ENCODE data around the gene MUC5B. TPM values are rescaled to one million over a fixed set of nuclear protein-coding genes. Genes with fewer than 3 reads are reported as not detected.

Gene MUC5B
- total RNA-seq, 1 donor = not detected

- no peak overlapping the region for H3K4me3 ChIP-seq (ENCODE audit: low read depth, low read length)
- no peak for DNase-seq (ENCODE audit: low read depth)
- TF ChIP-seq CTCF (IDR thresholded peaks at IDR 0.05; ENCODE audit: insufficient read depth, low read length) = no peak
Measured at GRCh38 chr11:1271927-1272326, 49.1 kb downstream of the MUC5B start.

- no peak for TF ChIP-seq CTCF (IDR thresholded peaks at IDR 0.05; ENCODE audit: insufficient read depth, low read length)
- DNase-seq (ENCODE audit: low read depth) = no peak
- H3K4me3 ChIP-seq (ENCODE audit: low read depth, low read length) = no peak overlapping the region
Measured at GRCh38 chr11:1272531-1272930, 49.7 kb downstream of the MUC5B start.

GRCh38 chr11:1274501-1274900, 51.6 kb downstream of the MUC5B start:
- no peak for DNase-seq (ENCODE audit: low read depth)
- no peak for TF ChIP-seq CTCF (IDR thresholded peaks at IDR 0.05; ENCODE audit: insufficient read depth, low read length)
- H3K4me3 ChIP-seq (ENCODE audit: low read depth, low read length) = no peak overlapping the region

GRCh38 chr11:1275021-1275420, 52.2 kb downstream of the MUC5B start:
- H3K4me3 ChIP-seq (ENCODE audit: low read depth, low read length) = no peak overlapping the region
- no peak for DNase-seq (ENCODE audit: low read depth)
- TF ChIP-seq CTCF (IDR thresholded peaks at IDR 0.05; ENCODE audit: insufficient read depth, low read length) = no peak

GRCh38 chr11:1276041-1276790, 53.4 kb downstream of the MUC5B start:
- TF ChIP-seq CTCF (IDR thresholded peaks at IDR 0.05; ENCODE audit: insufficient read depth, low read length) = no peak
- H3K4me3 ChIP-seq (ENCODE audit: low read depth, low read length) = no peak overlapping the region
- DNase-seq (ENCODE audit: low read depth) = no peak

GRCh38 chr11:1276866-1277615, 54.2 kb downstream of the MUC5B start:
- H3K4me3 ChIP-seq (ENCODE audit: low read depth, low read length) = no peak overlapping the region
- no peak for TF ChIP-seq CTCF (IDR thresholded peaks at IDR 0.05; ENCODE audit: insufficient read depth, low read length)
- DNase-seq (ENCODE audit: low read depth) = no peak

Measured in fibroblast of the aortic adventitia (primary cell).